HCT116 (cell line): ENCODE measurements around the gene AGPS. TPM values are rescaled to one million over a fixed set of nuclear protein-coding genes. Genes with fewer than 3 reads are reported as not detected.

Experiments
- ATAC-seq: fragments of 200-7000 bp; cut with Tn5 transposase; 2 replicates; pipeline ENCODE4 v1.9.1; 2020; ENCODE audit warnings: mild to moderate bottlenecking, moderate library complexity
- BruUV-seq: library from RNA; stranded (reverse); fragments of 400-500 nt; replicated peaks from 2 replicates; lab custom pipeline; 2021; lab: Mats Ljungman, UMichigan
- CTCF ChIA-PET: fragments of 300-600 bp; sonication (Branson Sonifier 250); formaldehyde crosslinking; loops from one replicate; lab custom pipeline; 2021; ENCODE audit warnings: antibody characterized with exemption; lab: Charles Lee
- POLR2A ChIA-PET: fragments of 300-600, 350-600 bp; sonication (Branson Sonifier 250); formaldehyde crosslinking; loops from one replicate; lab custom pipeline; 2021; ENCODE audit warnings: antibody characterized with exemption; lab: Charles Lee
- RAD21 ChIA-PET, 2 experiments: fragments of 300-600 bp; sonication (Branson Sonifier 250); formaldehyde crosslinking; loops; one replicate each; lab custom pipeline; 2023; ENCODE audit warnings: low total read pairs in 2 of 2; ENCODE audit not compliant: uncharacterized antibody in 2 of 2, unreplicated experiment in 2 of 2, low non-redundant PET in 1 of 2; lab: Charles Lee
- DNase-seq: peaks from one replicate; pipeline ENCODE4 v3.0.0-alpha.2; 2010; ENCODE audit warnings: low read depth, low spot score
- H2AFZ ChIP-seq: fragments of 200-600 bp; shearing (Covaris generic), sonication (generic); 2 replicates; pipeline ENCODE4 v1.6.1; 2017; ENCODE audit warnings: low read depth, mixed run types, mixed read lengths, antibody characterized with exemption, low read length; ENCODE audit not compliant: poor library complexity, severe bottlenecking
- H3K27ac ChIP-seq: 2 replicates; pipeline ENCODE4 v1.5.1; 2012; ENCODE audit warnings: low read depth, low read length
- H3K27me3 ChIP-seq: fragments of 200-600 bp; sonication (generic); 2 replicates; pipeline ENCODE4 v1.6.1; 2016; ENCODE audit warnings: mixed run types, low read length, mixed read lengths; ENCODE audit not compliant: insufficient read depth
- H3K36me3 ChIP-seq, 2 experiments: fragments of 200-500 bp in 1 of 2; fragments of 200-600 bp in 1 of 2; sonication (Bioruptor generic) in 1 of 2; sonication (generic) in 1 of 2; 2 replicates each; pipeline versions ENCODE4 v1.5.1 to v1.6.1; 2014 to 2016; ENCODE audit warnings: low read length in 2 of 2, inconsistent platforms in 1 of 2, mixed read lengths in 1 of 2, mixed run types in 1 of 2; ENCODE audit not compliant: insufficient read depth in 2 of 2, control insufficient read depth in 1 of 2
- H3K4me1 ChIP-seq, 2 experiments: fragments of 200-600 bp in 1 of 2; sonication (generic) in 1 of 2; 2 replicates each; pipeline versions ENCODE4 v1.5.1 to v1.6.1; 2012 to 2017; ENCODE audit warnings: low read length in 2 of 2, inconsistent platforms in 1 of 2, mild to moderate bottlenecking in 1 of 2, mixed read lengths in 1 of 2, mixed run types in 1 of 2, moderate library complexity in 1 of 2; ENCODE audit not compliant: insufficient read depth in 2 of 2, control insufficient read depth in 1 of 2
- H3K4me2 ChIP-seq: fragments of 200-600 bp; sonication (generic); 2 replicates; pipeline ENCODE4 v1.6.1; 2017; ENCODE audit warnings: mixed run types, low read length, mixed read lengths
- H3K4me3 ChIP-seq, 2 experiments: fragments of 200-600 bp in 1 of 2; sonication (generic) in 1 of 2; replicated peaks in 1 of 2; 2 replicates each; pipeline ENCODE4 v1.5.1; 2011 to 2016; ENCODE audit warnings: low read length in 2 of 2, control low read depth in 1 of 2, low read depth in 1 of 2, mild to moderate bottlenecking in 1 of 2, mixed read lengths in 1 of 2, mixed run types in 1 of 2
- H3K79me2 ChIP-seq: fragments of 200-600 bp; sonication (generic); 2 replicates; pipeline ENCODE4 v1.6.1; 2017; ENCODE audit warnings: mild to moderate bottlenecking, mixed run types, low read length, moderate library complexity, mixed read lengths; ENCODE audit not compliant: insufficient read depth
- H3K9ac ChIP-seq: fragments of 200-600 bp; sonication (generic); 2 replicates; pipeline ENCODE4 v1.6.1; 2016; ENCODE audit warnings: low read length, mixed read lengths
- H3K9me2 ChIP-seq: fragments of 200-600 bp; sonication (generic), shearing (Covaris generic); 2 replicates; pipeline ENCODE4 v1.6.1; 2017; ENCODE audit warnings: mixed run types, mild to moderate bottlenecking, moderate library complexity; ENCODE audit not compliant: insufficient read depth
- H3K9me3 ChIP-seq, 2 experiments: fragments of 200-500 bp in 1 of 2; fragments of 200-600 bp in 1 of 2; sonication (Bioruptor generic) in 1 of 2; sonication (generic) in 1 of 2; 2 replicates each; pipeline ENCODE4 v1.6.1; 2014 to 2017; ENCODE audit warnings: low read length in 2 of 2, mixed read lengths in 2 of 2, inconsistent platforms in 1 of 2, low read depth in 1 of 2, mild to moderate bottlenecking in 1 of 2, mixed run types in 1 of 2, moderate library complexity in 1 of 2; ENCODE audit not compliant: control insufficient read depth in 1 of 2, insufficient read depth in 1 of 2
- H4K20me1 ChIP-seq: fragments of 200-600 bp; sonication (generic), shearing (Covaris generic); 2 replicates; pipeline ENCODE4 v1.6.1; 2017; ENCODE audit warnings: mixed run types, mild to moderate bottlenecking, moderate library complexity; ENCODE audit not compliant: insufficient read depth
- EGR1 ChIP-seq: IDR thresholded peaks from 2 replicates; pipeline ENCODE4 v1.6.1; 2012; ENCODE audit warnings: low read depth
- JUND ChIP-seq: IDR thresholded peaks from 2 replicates; pipeline ENCODE4 v1.6.1; 2012
- ZBTB33 ChIP-seq: IDR thresholded peaks from 2 replicates; pipeline ENCODE4 v1.6.1; 2011; ENCODE audit warnings: mild to moderate bottlenecking, low read length, moderate library complexity; ENCODE audit not compliant: insufficient replicate concordance; ENCODE audit errors: extremely low read depth
- intact Hi-C: fragments of 100-400 bp; cut with micrococcal nuclease; formaldehyde crosslinking; loops from 2 replicates; pipeline ENCODE4 v1.10.0; 2022
- total RNA-seq: library from RNA; stranded (reverse); gene quantifications from one replicate; pipeline ENCODE4 v1.2.1, GENCODE V29; 2021; ENCODE audit not compliant: unreplicated experiment

AGPS gene
- total RNA-seq, 1 experiment from 2014 or later, result 66.6 TPM

GRCh38 chr2:177398791-177399190 is 6.2 kb downstream of the AGPS start:
- Histone ChIP-seq H3K27ac (no peak overlapping the region), H3K9ac (no peak overlapping the region), H3K79me2 (peaks cover 97% of the 10 kb centered on the region), H3K4me2 (no peak overlapping the region), H3K4me1 (peaks cover 18 to 41% of the 10 kb centered on the region in 2 experiments), H3K9me3 (no peaks in the 10 kb centered on the region), H3K36me3 (no peaks in the 10 kb centered on the region), H2AFZ (no peak overlapping the region), H3K9me2 (no peaks in the 10 kb centered on the region), H3K27me3 (no peaks in the 10 kb centered on the region), H4K20me1 (peaks cover 12% of the 10 kb centered on the region; the same call in 1 of the 2 replicates), H3K4me3 (no peak overlapping the region)
- TF ChIP-seq EGR1 (no peak), ZBTB33 (no peak)
- DNase-seq, result no peak
- CTCF ChIA-PET, result no interaction called here
- no peak for ATAC-seq
- BruUV-seq, result no TSS peak
- intact Hi-C loops, result no loop called here
- POLR2A ChIA-PET, result no interaction called here
- RAD21 ChIA-PET, result no interaction called here

- Histone ChIP-seq H2AFZ (no peak overlapping the region), H3K9me2 (no peaks in the 10 kb centered on the region), H3K9ac (no peak overlapping the region), H3K9me3 (no peaks in the 10 kb centered on the region), H3K4me1 (peaks cover 17 to 35% of the 10 kb centered on the region in 2 experiments), H4K20me1 (peaks cover 12% of the 10 kb centered on the region; the same call in 1 of the 2 replicates), H3K27ac (no peak overlapping the region), H3K36me3 (no peaks in the 10 kb centered on the region), H3K4me2 (no peak overlapping the region), H3K27me3 (no peaks in the 10 kb centered on the region), H3K4me3 (no peak overlapping the region), H3K79me2 (peaks cover 97% of the 10 kb centered on the region)
- CTCF ChIA-PET, result no interaction called here
- RAD21 ChIA-PET, result no interaction called here
- POLR2A ChIA-PET, result no interaction called here
- ATAC-seq, result no peak
- no peak for DNase-seq
- no peak for TF ChIP-seq JUND
- intact Hi-C loops, result no loop called here
- BruUV-seq, result no TSS peak
These were observed 6.8 kb downstream of the AGPS start for GRCh38 chr2:177399376-177399775.
